Central memory CD8-positive, alpha-beta T cell (primary cell): Measurements from ENCODE around the gene RACK1.

Source experiments
- ATAC-seq: fragments of 150-1000 bp; cut with Tn5 transposase; replicated peaks from 2 replicates; pipeline ENCODE4 v1.10.0; 2022; ENCODE audit warnings: mild to moderate bottlenecking, moderate FRiP score, moderate number of reproducible peaks; ENCODE audit not compliant: poor library complexity, severe bottlenecking; ENCODE audit errors: extremely low read depth
- DNase-seq, 2 donors: peaks; one replicate each; pipeline ENCODE4 v3.0.0; 2021; ENCODE audit warnings: low spot score in 2 of 2
- H3K27ac Mint-ChIP-seq: one replicate; pipeline ENCODE4 v1.8.0; 2022; ENCODE audit warnings: low read depth, mild to moderate bottlenecking, moderate library complexity, mixed read lengths
- H3K27me3 Mint-ChIP-seq: one replicate; pipeline ENCODE4 v1.8.0; 2022; ENCODE audit warnings: mixed read lengths
- H3K36me3 Mint-ChIP-seq: one replicate; pipeline ENCODE4 v1.8.0; 2022; ENCODE audit warnings: mild to moderate bottlenecking, moderate library complexity, mixed read lengths; ENCODE audit not compliant: insufficient read depth
- H3K4me1 Mint-ChIP-seq: one replicate; pipeline ENCODE4 v1.8.0; 2022; ENCODE audit warnings: mixed read lengths
- H3K4me3 Mint-ChIP-seq: one replicate; pipeline ENCODE4 v1.8.0; 2022; ENCODE audit warnings: mild to moderate bottlenecking, moderate library complexity, mixed read lengths
- H3K9me3 Mint-ChIP-seq: one replicate; pipeline ENCODE4 v1.8.0; 2022; ENCODE audit warnings: mixed read lengths

RACK1 gene

DNA sequence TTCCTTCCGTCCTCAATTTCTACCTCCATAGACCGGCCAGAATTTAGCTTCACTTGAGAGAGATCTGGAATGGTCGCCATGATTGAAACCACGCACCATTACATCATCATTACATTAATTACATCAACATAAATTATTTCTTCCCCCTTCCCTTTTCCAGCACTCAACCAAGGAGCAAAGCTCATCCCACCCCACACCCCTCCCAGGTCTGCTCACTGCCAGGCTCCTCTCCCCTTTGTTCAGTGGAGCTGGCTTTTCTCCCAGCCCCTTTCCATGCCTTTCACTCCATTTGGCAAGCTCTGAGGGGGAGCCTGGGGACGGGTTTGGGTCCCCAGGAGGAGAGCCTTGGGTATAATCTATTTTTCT is 8.4 kb downstream of the RACK1 start:
- Mint-ChIP-seq H3K4me3 (no peak overlapping the region), H3K27me3 (no peaks in the 10 kb centered on the region), H3K9me3 (no peaks in the 10 kb centered on the region), H3K27ac (peak overlapping the region; percentile 57), H3K36me3 (peaks cover 82% of the 10 kb centered on the region), H3K4me1 (peaks cover 31% of the 10 kb centered on the region)
- ATAC-seq: no peak
- no peak for DNase-seq

DNA sequence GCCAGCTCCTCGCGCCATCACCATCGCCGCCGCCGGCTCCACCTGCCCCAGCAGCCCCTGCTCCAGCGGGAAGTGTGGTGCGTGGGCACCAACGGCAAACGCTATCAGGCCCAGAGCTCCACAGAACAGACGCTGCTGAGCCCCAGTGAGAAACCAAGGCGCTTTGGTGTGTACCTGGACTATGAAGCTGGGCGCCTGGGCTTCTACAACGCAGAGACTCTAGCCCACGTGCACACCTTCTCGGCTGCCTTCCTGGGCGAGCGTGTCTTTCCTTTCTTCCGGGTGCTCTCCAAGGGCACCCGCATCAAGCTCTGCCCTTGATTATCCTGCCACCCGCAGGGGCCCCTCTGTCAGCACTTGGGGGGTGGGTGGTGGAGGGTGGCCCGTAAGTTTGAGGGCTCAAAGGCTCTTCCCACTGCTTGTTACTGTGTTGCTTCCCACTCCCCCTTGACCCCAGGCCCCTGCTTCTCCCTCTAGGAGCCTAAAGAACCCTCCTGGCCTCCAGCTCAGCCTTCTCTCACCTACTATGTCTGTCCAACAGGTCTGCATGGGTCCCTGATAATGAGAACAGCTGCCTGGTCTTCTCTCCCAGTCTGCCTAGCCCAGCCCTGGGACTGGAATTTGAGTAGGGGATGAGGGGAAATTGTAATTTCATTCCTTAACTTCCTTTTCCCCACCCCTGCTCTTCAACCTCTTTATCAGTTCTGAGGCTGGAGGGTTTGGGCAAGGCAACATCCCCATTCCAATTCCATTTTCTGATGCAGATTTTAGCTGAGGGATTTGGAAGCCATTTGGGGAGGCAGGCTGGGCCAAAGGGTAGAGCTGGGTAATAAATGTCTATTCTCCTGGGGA is 9.0 kb downstream of the RACK1 start:
- Mint-ChIP-seq H3K27ac (peak overlapping the region; percentile 57), H3K36me3 (peaks cover 80% of the 10 kb centered on the region), H3K4me1 (peaks cover 35% of the 10 kb centered on the region), H3K27me3 (no peaks in the 10 kb centered on the region), H3K9me3 (no peaks in the 10 kb centered on the region), H3K4me3 (no peak overlapping the region)
- DNase-seq: no peak
- ATAC-seq: no peak

DNA sequence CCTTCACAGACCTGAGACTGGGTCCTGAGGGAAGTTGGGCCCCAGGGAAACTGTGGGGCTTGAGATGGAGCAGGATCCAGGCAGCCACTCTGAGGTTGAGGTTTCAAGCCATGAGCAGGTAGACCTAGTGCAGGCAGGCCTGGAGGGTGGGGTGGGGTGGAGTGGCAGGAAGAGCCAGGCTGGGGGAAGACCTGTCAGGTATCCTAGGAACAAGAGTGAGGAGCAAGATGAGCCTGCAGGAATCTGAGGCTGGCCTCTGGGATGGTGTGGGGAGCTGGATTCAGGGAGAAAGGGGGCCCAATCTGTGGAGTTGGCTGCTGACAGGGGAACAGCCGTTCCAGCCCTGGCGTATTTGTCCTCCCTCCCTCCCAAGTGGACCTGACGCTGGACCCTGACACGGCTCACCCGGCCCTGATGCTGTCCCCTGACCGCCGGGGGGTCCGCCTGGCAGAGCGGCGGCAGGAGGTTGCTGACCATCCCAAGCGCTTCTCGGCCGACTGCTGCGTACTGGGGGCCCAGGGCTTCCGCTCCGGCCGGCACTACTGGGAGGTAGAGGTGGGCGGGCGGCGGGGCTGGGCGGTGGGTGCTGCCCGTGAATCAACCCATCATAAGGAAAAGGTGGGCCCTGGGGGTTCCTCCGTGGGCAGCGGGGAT is 9.8 kb downstream of the RACK1 start:
- peak overlapping the region; percentile 67 for H3K27ac Mint-ChIP-seq
- H3K36me3 Mint-ChIP-seq: peaks cover 77% of the 10 kb centered on the region

DNA sequence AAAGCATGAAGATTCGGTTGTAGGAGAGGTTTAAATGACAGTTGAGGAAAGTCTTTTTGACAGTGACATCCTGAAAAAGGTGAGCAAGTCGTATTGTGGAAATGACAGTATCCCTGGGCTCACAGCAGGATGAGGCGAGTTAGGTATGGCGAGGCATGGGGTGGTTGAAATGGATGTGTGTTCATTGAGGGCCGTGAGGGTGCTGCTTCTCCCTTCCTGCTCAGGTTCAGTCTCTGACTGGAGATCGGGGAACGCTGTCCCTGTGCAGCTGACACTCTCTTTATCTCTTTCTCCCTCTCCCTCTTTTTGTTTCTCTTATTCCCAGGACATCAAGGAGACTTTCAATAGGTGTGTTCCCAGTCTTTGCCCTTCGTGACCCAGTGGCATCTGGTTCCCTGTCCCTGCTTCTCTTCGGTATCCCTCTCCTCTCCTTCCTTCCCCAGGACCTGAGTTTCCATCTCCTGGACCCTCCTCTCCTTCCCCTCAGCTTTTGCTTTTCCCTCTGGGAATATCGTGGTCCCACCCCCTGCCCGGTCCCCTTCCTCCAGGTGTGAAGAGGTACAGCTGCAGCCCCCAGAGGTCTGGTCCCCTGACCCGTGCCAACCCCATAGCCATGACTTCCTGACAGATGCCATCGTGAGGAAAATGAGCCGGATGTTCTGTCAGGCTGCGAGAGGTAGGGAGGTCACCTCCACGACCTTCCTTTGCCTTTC is 10.5 kb downstream of the RACK1 start:
- no peak overlapping the region for H3K4me3 Mint-ChIP-seq
- no peaks in the 10 kb centered on the region for H3K9me3 Mint-ChIP-seq
- DNase-seq (no peak), ATAC-seq (no peak)
- H3K36me3 Mint-ChIP-seq: peaks cover 73% of the 10 kb centered on the region
- peaks cover 29% of the 10 kb centered on the region for H3K4me1 Mint-ChIP-seq
- no peaks in the 10 kb centered on the region for H3K27me3 Mint-ChIP-seq
- H3K27ac Mint-ChIP-seq: peak overlapping the region; percentile 67

More for the DNA sequence above, 9.8 kb downstream of the RACK1 start:
- Mint-ChIP-seq H3K4me1 (peaks cover 36% of the 10 kb centered on the region), H3K4me3 (no peak overlapping the region), H3K27me3 (no peaks in the 10 kb centered on the region), H3K9me3 (no peaks in the 10 kb centered on the region)
- no peak for DNase-seq
- ATAC-seq: no peak

DNA sequence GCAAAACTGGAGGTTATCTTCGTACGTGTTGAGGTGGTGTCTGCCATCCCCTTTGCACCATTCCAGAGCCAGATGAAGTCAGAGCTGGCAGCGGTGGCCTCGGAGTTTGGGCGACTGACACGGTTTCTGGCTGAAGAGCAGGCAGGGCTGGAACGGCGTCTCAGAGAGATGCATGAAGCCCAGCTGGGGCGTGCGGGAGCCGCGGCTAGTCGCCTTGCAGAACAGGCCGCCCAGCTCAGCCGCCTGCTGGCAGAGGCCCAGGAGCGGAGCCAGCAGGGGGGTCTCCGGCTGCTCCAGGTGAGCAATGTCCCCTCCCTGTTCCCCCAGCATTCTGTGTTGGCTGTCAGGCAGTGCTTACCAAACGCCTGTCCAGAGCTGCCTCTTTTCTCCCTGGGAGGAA is 11.1 kb downstream of the RACK1 start:
- H3K27me3 Mint-ChIP-seq: no peaks in the 10 kb centered on the region
- H3K27ac Mint-ChIP-seq: no peak overlapping the region

DNA sequence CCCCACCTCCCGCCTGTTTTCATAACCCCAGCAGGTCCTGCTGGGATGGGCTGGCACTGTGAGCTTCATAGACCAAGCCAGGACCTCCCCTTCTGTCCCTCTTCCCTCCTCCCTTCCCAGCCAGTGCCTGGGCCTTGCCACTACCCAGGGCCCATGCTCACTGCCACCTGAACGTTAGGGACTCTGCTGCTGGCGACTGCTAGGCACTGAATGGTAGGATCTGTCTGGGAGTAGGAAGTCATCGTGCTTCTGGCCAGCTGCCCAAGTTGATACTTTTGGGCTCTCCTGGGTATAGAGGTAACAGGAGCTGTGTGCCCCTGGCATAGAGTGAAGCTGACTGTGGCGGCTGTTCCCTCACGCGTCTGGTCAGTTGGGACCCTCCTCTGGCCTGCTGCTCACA is 12.3 kb downstream of the RACK1 start:
- H3K4me1 Mint-ChIP-seq: peaks cover 25% of the 10 kb centered on the region
- no peak overlapping the region for H3K27ac Mint-ChIP-seq
- no peak overlapping the region for H3K4me3 Mint-ChIP-seq
- DNase-seq (no peak), ATAC-seq (no peak)
- H3K27me3 Mint-ChIP-seq: no peaks in the 10 kb centered on the region
- H3K36me3 Mint-ChIP-seq: peaks cover 58% of the 10 kb centered on the region
- H3K9me3 Mint-ChIP-seq: no peaks in the 10 kb centered on the region

More for the DNA sequence above, 11.1 kb downstream of the RACK1 start:
- peaks cover 25% of the 10 kb centered on the region for H3K4me1 Mint-ChIP-seq
- no peaks in the 10 kb centered on the region for H3K9me3 Mint-ChIP-seq
- DNase-seq (no peak), ATAC-seq (no peak)
- H3K36me3 Mint-ChIP-seq: peaks cover 67% of the 10 kb centered on the region
- H3K4me3 Mint-ChIP-seq: no peak overlapping the region

DNA sequence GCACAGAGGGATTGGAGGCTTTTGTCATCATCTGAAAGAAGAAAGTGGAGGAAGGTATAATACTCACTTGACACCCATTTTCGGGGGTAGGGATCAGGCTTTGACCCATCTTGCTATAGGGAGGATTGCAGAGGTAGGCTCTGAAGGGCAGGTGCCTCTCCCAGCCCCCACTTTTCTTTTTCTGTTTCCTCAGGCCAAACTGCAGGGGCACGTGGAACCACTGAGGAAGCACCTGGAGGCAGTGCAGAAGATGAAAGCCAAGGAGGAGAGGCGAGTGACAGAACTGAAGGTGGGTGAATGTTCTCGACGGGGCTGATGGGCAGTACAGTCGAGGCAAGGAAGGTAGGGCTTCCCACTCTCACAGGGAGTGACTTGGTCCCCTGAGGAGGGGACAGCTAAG is 13.2 kb downstream of the RACK1 start:
- Mint-ChIP-seq H3K27me3 (no peaks in the 10 kb centered on the region), H3K4me1 (peaks cover 28% of the 10 kb centered on the region), H3K4me3 (no peak overlapping the region), H3K27ac (peak overlapping the region; percentile 0), H3K36me3 (peaks cover 50% of the 10 kb centered on the region), H3K9me3 (no peaks in the 10 kb centered on the region)
- ATAC-seq (no peak), DNase-seq (no peak)

DNA sequence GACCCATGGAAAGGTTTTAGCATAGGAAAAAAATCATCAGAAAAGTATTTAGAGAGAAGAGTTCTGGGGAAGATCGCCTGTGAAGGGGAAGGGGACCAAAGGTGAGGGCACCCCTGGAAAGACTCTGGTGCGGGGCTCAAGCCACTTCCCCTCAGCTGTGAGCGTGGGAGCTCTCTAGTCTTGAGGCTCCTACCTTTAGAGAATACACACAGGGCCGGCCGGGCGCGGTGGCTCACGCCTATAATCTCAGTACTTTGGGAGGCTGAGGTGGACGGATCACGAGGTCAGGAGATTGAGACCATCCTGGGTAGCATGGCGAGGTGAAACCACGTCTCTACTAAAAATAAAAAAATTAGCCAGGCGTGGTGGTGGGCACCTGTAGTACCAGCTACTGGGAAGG is 13.7 kb downstream of the RACK1 start:
- Mint-ChIP-seq H3K27me3 (no peaks in the 10 kb centered on the region), H3K4me1 (peaks cover 31% of the 10 kb centered on the region), H3K4me3 (no peak overlapping the region), H3K27ac (peak overlapping the region; percentile 0), H3K9me3 (no peaks in the 10 kb centered on the region), H3K36me3 (peaks cover 44% of the 10 kb centered on the region)
- no peak for ATAC-seq
- no peak for DNase-seq

DNA sequence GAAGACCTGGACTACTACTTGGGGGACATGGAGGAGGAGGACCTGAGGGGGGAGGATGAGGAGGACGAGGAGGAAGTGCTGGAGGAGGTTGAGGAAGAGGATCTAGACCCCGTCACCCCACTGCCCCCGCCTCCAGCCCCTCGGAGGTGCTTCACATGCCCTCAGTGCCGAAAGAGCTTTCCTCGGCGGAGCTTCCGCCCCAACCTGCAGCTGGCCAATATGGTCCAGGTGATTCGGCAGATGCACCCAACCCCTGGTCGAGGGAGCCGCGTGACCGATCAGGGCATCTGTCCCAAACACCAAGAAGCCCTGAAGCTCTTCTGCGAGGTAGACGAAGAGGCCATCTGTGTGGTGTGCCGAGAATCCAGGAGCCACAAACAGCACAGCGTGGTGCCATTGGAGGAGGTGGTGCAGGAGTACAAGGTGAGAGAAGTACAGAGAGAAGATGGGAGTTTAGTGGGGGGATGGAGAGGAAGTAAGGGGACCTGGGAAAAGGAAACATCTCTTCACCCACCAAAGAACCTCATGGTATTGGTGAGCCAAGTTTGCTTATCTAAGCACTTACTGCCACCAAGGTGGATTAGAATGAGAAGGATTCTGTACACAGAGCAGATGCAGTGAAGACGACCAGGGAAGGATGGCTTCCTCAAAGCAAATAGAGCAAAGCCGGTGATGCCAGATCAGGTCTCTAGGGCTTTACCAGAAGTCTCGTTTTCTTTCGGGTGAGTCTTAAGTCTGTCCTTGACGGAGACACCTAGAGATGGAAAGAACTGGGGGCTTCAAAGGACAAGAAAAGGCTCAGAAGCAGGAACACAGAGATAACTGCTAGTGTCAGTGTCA is 19.1 kb downstream of the RACK1 start:
- no peak for DNase-seq
- H3K4me3 Mint-ChIP-seq: peak overlapping the region; percentile 90
- peaks cover 6% of the 10 kb centered on the region for H3K9me3 Mint-ChIP-seq
- H3K27me3 Mint-ChIP-seq: peaks cover 10% of the 10 kb centered on the region
- H3K27ac Mint-ChIP-seq: peak overlapping the region; percentile 93
- ATAC-seq: no peak
- peaks cover 65% of the 10 kb centered on the region for H3K4me1 Mint-ChIP-seq
- peaks cover 55% of the 10 kb centered on the region for H3K36me3 Mint-ChIP-seq

DNA sequence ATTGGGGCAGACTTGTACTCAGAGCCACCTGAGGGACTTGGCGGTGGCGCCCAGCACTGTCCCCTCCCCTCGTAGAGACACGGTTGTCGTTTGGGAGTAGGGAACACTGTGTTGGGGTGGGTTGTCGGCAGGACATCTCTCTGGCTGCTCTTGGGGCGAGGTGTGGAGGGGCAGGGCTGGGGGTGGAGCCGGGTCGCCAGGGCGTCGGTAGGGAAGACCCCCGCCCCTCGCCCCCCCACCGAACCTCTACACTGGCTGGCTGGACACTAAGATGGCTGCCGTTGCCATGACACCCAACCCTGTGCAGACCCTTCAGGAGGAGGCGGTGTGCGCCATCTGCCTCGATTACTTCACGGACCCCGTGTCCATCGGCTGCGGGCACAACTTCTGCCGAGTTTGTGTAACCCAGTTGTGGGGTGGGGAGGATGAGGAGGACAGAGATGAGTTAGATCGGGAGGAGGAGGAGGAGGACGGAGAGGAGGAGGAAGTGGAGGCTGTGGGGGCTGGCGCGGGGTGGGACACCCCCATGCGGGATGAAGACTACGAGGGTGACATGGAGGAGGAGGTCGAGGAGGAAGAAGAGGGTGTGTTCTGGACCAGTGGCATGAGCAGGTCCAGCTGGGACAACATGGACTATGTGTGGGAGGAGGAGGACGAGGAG is 19.8 kb downstream of the RACK1 start:
- ATAC-seq (no peak), DNase-seq (no peak)
- peaks cover 59% of the 10 kb centered on the region for H3K4me1 Mint-ChIP-seq
- H3K36me3 Mint-ChIP-seq: peaks cover 54% of the 10 kb centered on the region
- H3K27ac Mint-ChIP-seq: peak overlapping the region; percentile 93
- H3K9me3 Mint-ChIP-seq: peaks cover 6% of the 10 kb centered on the region
- H3K4me3 Mint-ChIP-seq: peak overlapping the region; percentile 90
- peaks cover 10% of the 10 kb centered on the region for H3K27me3 Mint-ChIP-seq

DNA sequence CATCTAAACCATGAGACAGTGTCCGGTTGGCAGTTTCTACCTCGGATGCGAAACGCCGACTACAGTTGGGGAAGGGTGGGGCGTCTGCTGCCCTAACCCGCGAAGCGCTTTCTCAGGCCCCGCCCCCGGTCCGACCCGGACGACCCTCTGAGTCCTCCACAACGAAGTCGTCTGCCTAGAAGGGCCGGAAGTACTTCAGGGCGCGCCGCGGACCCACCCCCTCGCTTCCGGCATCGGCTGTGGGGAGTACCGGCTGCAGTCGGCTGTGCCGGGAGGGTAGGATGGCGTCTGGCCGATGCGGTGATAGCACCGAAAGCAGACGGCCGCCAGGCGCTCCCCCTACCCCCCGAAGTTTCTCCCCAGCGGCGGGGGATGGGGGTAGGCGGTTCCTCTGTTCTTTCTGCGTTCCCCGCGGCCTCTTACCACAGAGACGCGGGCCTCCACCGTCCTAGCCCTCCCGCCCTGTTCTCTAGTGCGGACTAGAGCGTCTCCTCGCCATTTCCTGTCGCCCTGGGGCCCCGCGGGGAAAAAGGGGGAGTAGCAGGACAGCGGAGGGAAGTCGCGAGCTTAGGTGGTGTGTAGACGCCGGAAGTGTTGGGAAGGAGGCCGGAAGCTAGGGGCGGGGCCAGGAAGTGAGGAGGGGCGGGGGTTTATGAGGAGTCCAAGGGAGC is 20.5 kb downstream of the RACK1 start, which contains the start of gene TRIM41:
Gene TRIM41, plus strand, starts transcription at position 224 of the 671 bp plus-strand sequence. CDS start 719 bp downstream, outside the sequence.
- Mint-ChIP-seq H3K27me3 (peaks cover 10% of the 10 kb centered on the region), H3K36me3 (peaks cover 56% of the 10 kb centered on the region), H3K9me3 (peaks cover 6% of the 10 kb centered on the region), H3K27ac (peak within 1 kb of the TSS; percentile 93), H3K4me3 (peak within 1 kb of the TSS; percentile 90), H3K4me1 (peaks cover 63% of the 10 kb centered on the region)
- DNase-seq (peak; percentile 92 to 96), ATAC-seq (peak; percentile 68)
